GM23338 (cell line): ENCODE results near the gene FAM98C. TPM values are rescaled to one million over a fixed set of nuclear protein-coding genes. Genes with fewer than 3 reads are reported as not detected.

Experiments
- ATAC-seq: fragments of 200-7000 bp; cut with Tn5 transposase; 3 replicates; pipeline ENCODE4 v1.9.1; 2020
- DNase-seq: peaks from one replicate; pipeline ENCODE4 v3.0.0-alpha.2; 2015; ENCODE audit warnings: low spot score
- H2AFZ ChIP-seq: fragments of 200-600 bp; sonication (generic); 2 replicates; pipeline ENCODE4 v1.8.0; 2016; ENCODE audit warnings: antibody characterized with exemption, mild to moderate bottlenecking, moderate library complexity
- H3F3A ChIP-seq: fragments of 200-600 bp; sonication (generic); replicated peaks from 2 replicates; pipeline ENCODE4 v1.8.0; 2017; ENCODE audit warnings: antibody characterized with exemption, mixed run types, low read depth
- H3K27ac ChIP-seq: fragments of 200-600 bp; sonication (generic); 2 replicates; pipeline ENCODE4 v1.6.1; 2016; ENCODE audit warnings: low read depth
- H3K27me3 ChIP-seq: fragments of 200-600 bp; sonication (generic); 2 replicates; pipeline ENCODE4 v1.8.0; 2016; ENCODE audit warnings: mild to moderate bottlenecking, mixed run types, moderate library complexity; ENCODE audit not compliant: insufficient read depth
- H3K36me3 ChIP-seq: fragments of 200-600 bp; sonication (generic); 2 replicates; pipeline ENCODE4 v1.8.0; 2016; ENCODE audit warnings: mild to moderate bottlenecking; ENCODE audit not compliant: insufficient read depth
- H3K4me1 ChIP-seq: fragments of 200-600 bp; sonication (generic); 2 replicates; pipeline ENCODE4 v1.8.0; 2016; ENCODE audit warnings: mild to moderate bottlenecking, moderate library complexity; ENCODE audit not compliant: insufficient read depth
- H3K4me2 ChIP-seq: fragments of 200-600 bp; sonication (generic); 2 replicates; pipeline ENCODE4 v1.7.1; 2017; ENCODE audit warnings: mixed run types
- H3K4me3 ChIP-seq: fragments of 200-600 bp; sonication (generic); 2 replicates; pipeline ENCODE4 v1.6.1; 2016; ENCODE audit warnings: mixed run types
- H3K79me2 ChIP-seq: fragments of 200-600 bp; sonication (generic); replicated peaks from 2 replicates; pipeline ENCODE4 v1.8.0; 2017; ENCODE audit warnings: mild to moderate bottlenecking; ENCODE audit not compliant: insufficient read depth
- H3K9me2 ChIP-seq: fragments of 200-600 bp; sonication (generic); 2 replicates; pipeline ENCODE4 v1.8.0; 2017; ENCODE audit not compliant: insufficient read depth
- H4K20me1 ChIP-seq: fragments of 200-600 bp; sonication (generic); replicated peaks from 2 replicates; pipeline ENCODE4 v1.8.0; 2017; ENCODE audit warnings: mild to moderate bottlenecking; ENCODE audit not compliant: insufficient read depth
- H3K27ac Mint-ChIP-seq: 2 replicates; pipeline ENCODE4 v1.8.0; 2020; ENCODE audit warnings: inconsistent platforms, mild to moderate bottlenecking, moderate library complexity, mixed read lengths
- H3K27me3 Mint-ChIP-seq: 3 replicates; pipeline ENCODE4 v1.8.0; 2022; ENCODE audit warnings: low read depth, mild to moderate bottlenecking, moderate library complexity, mixed read lengths, inconsistent platforms; ENCODE audit not compliant: insufficient read depth, poor library complexity
- H3K36me3 Mint-ChIP-seq: 3 replicates; pipeline ENCODE4 v1.8.0; 2021; ENCODE audit warnings: low read depth, mild to moderate bottlenecking, inconsistent platforms, moderate library complexity, mixed read lengths
- H3K4me1 Mint-ChIP-seq: 3 replicates; pipeline ENCODE4 v1.8.0; 2020; ENCODE audit warnings: mild to moderate bottlenecking, inconsistent platforms, mixed read lengths
- H3K4me3 Mint-ChIP-seq: 3 replicates; pipeline ENCODE4 v1.8.0; 2021; ENCODE audit warnings: moderate library complexity, mild to moderate bottlenecking, inconsistent platforms, mixed read lengths
- H3K9me3 Mint-ChIP-seq: 3 replicates; pipeline ENCODE4 v1.8.0; 2020; ENCODE audit warnings: moderate library complexity, mild to moderate bottlenecking, inconsistent platforms, mixed read lengths
- CREB1 ChIP-seq: fragments of 250-450 bp; sonication (Bioruptor Pico); IDR thresholded peaks from 2 replicates; pipeline ENCODE4 v1.5.0; 2020; ENCODE audit warnings: low read depth, mild to moderate bottlenecking, moderate library complexity
- CTCF ChIP-seq, 2 experiments: fragments of 200-600 bp in 1 of 2; sonication (generic) in 1 of 2; conservative IDR thresholded peaks; 2 replicates each; pipeline versions ENCODE4 v1.5.1 to v1.6.1; 2016 to 2017; ENCODE audit warnings: antibody characterized with exemption in 2 of 2, low read depth in 2 of 2, mild to moderate bottlenecking in 2 of 2, moderate library complexity in 1 of 2
- ETS1 ChIP-seq: IDR thresholded peaks from 2 replicates; pipeline ENCODE4 v1.6.1; 2016; ENCODE audit warnings: antibody characterized with exemption
- JUNB ChIP-seq: IDR thresholded peaks from one replicate; pipeline ENCODE4 v1.6.1; 2016; ENCODE audit warnings: antibody characterized with exemption; ENCODE audit not compliant: unreplicated experiment
- POLR2AphosphoS5 ChIP-seq: IDR thresholded peaks from 2 replicates; pipeline ENCODE4 v1.6.1; 2016; ENCODE audit warnings: antibody characterized with exemption, low read depth
- ZNF114 ChIP-seq: fragments of 250-450 bp; sonication (Bioruptor Pico); IDR thresholded peaks from 2 replicates; pipeline ENCODE4 v1.5.0; 2020; ENCODE audit warnings: mild to moderate bottlenecking, moderate library complexity
- ZNF331 ChIP-seq: fragments of 250-450 bp; sonication (Bioruptor Pico); IDR thresholded peaks from 2 replicates; pipeline ENCODE4 v1.5.0; 2020; ENCODE audit warnings: low read depth, mild to moderate bottlenecking, moderate library complexity
- ZNF462 ChIP-seq: fragments of 250-450 bp; sonication (Bioruptor Pico); IDR thresholded peaks from 2 replicates; pipeline ENCODE4 v1.5.0; 2020; ENCODE audit warnings: mild to moderate bottlenecking, moderate library complexity
- polyA plus RNA-seq: library from polyadenylated mRNA; unstranded; fragments of >200 nt; fragmentation: Nextera tagmentation; extraction: Ambion mirVana; gene quantifications from 2 replicates; pipeline ENCODE4 v1.2.1, GENCODE V29; 2016
- total RNA-seq: library from RNA; depleted of rRNA; stranded (reverse); fragments of >200 nt; shearing (Covaris generic); gene quantifications from 2 replicates; pipeline ENCODE4 v1.2.3, GENCODE V29; 2014

The FAM98C gene
- total and polyA plus RNA-seq, 2 experiments from 2014 or later: 4.3 to 7.6 TPM

DNA sequence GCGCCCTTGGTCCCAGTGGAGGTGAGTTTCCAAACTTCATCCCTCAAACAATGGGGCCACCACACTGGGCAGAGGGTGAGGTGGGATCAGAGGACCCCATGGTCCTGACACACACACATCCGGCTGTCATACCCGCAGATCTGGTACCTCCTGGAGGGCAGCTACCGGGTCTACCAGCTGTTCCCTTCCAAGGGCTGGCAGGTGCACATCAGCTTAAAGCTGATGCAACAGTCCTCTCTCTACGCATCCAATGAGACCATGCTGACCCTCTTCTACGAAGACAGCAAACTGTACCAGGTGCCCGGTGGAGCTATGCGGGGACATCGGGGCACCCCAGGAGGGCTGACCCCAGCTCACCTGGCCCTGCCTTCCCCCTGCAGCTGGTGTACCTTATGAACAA, 42.5 kb upstream of the FAM98C start:
- no peak overlapping the region for H3K27ac Mint-ChIP-seq
- H3K9me3 Mint-ChIP-seq: peaks cover 7% of the 10 kb centered on the region; the same call in 2 of the 3 replicates
- peaks cover 24% of the 10 kb centered on the region for H3K27me3 Mint-ChIP-seq

More for the DNA sequence above, 42.5 kb upstream of the FAM98C start:
- H3K79me2 ChIP-seq: no peaks in the 10 kb centered on the region
- no peak overlapping the region for H2AFZ ChIP-seq
- ATAC-seq (no peak), DNase-seq (no peak)
- no peaks in the 10 kb centered on the region for H3K36me3 ChIP-seq
- H3K4me3 ChIP-seq: no peak overlapping the region
- H3K36me3 Mint-ChIP-seq: no peaks in the 10 kb centered on the region; the same call in 2 of the 3 replicates
- H3F3A ChIP-seq: 0 out of 2 replicates have a peak, but pooled peaks cover 11% of the 10 kb centered on the region
- H3K4me1 Mint-ChIP-seq: peaks cover 17% of the 10 kb centered on the region
- peak overlapping the region; percentile 91 for H3K4me3 Mint-ChIP-seq
- TF ChIP-seq ETS1 (no peak), CTCF (conservative IDR thresholded peaks at IDR 0.05; ENCODE audit: low read depth in 2 of 2) (no peak), ZNF114 (CRISPR knock-in tag) (no peak), ZNF331 (CRISPR knock-in tag) (no peak), JUNB (no peak), POLR2AphosphoS5 (no peak), ZNF462 (CRISPR knock-in tag) (no peak), CREB1 (CRISPR knock-in tag) (no peak)
- no peaks in the 10 kb centered on the region for H3K9me2 ChIP-seq
- no peaks in the 10 kb centered on the region; the same call in 1 of the 2 replicates for H4K20me1 ChIP-seq
- peaks cover 12% of the 10 kb centered on the region for H3K4me1 ChIP-seq
- H3K27me3 ChIP-seq: peaks cover 29% of the 10 kb centered on the region
- H3K27ac ChIP-seq: no peak overlapping the region
- no peak overlapping the region for H3K4me2 ChIP-seq
